HG03571 (cell line): Measurements from ENCODE around the gene IL2RA.
A peak's percentile ranks its signal among the peaks of the same experiment; 100 is the strongest.

Experiments used
- ATAC-seq: cut with Tn5 transposase; IDR thresholded peaks from one replicate; pipeline ENCODE4 v1.9.1; 2021; ENCODE audit not compliant: unreplicated experiment

IL2RA gene

GRCh38 chr10:5988336-5988920, 73.7 kb downstream of the IL2RA start:
- ATAC-seq, result no peak

GRCh38 chr10:5987747-5988146, 74.4 kb downstream of the IL2RA start:
- no peak for ATAC-seq

GRCh38 chr10:5985029-5985428, 77.1 kb downstream of the IL2RA start:
- ATAC-seq, result no peak

- no peak for ATAC-seq
These were observed 78.4 kb downstream of the IL2RA start for GRCh38 chr10:5983774-5984173.

- ATAC-seq, result no peak
These were observed 80.6 kb downstream of the IL2RA start for GRCh38 chr10:5981529-5981928.

- no peak for ATAC-seq
These were observed 84.0 kb downstream of the IL2RA start for GRCh38 chr10:5978230-5978489.

GRCh38 chr10:5977471-5978229, 84.5 kb downstream of the IL2RA start, which contains the start of gene IL15RA:
Gene IL15RA (minus strand): TSS chr10:5977543. CDS start chr10:5977492, 51 bp downstream.
- ATAC-seq, result peak; percentile 53

GRCh38 chr10:5976512-5977470, 85.4 kb downstream of the IL2RA start:
- ATAC-seq, result peak; percentile 11

GRCh38 chr10:5975641-5976473, 86.3 kb downstream of the IL2RA start:
- ATAC-seq, result peak; percentile 52

GRCh38 chr10:5973069-5973468, 89.1 kb downstream of the IL2RA start:
- ATAC-seq, result no peak

GRCh38 chr10:5971886-5972285, 90.3 kb downstream of the IL2RA start:
- ATAC-seq, result no peak

GRCh38 chr10:5971315-5971832, 90.8 kb downstream of the IL2RA start:
- ATAC-seq, result no peak

- ATAC-seq, result no peak
These were observed 91.6 kb downstream of the IL2RA start for GRCh38 chr10:5970527-5970926.

GRCh38 chr10:5970066-5970465, 92.1 kb downstream of the IL2RA start:
- no peak for ATAC-seq

GRCh38 chr10:5968681-5969453, 93.3 kb downstream of the IL2RA start:
- no peak for ATAC-seq

GRCh38 chr10:5968037-5968680, 94.0 kb downstream of the IL2RA start:
- no peak for ATAC-seq

GRCh38 chr10:5965266-5965665, 96.9 kb downstream of the IL2RA start:
- no peak for ATAC-seq

GRCh38 chr10:5964736-5965135, 97.4 kb downstream of the IL2RA start:
- no peak for ATAC-seq

- ATAC-seq, result no peak
These were observed 98.6 kb downstream of the IL2RA start for GRCh38 chr10:5963591-5963990.
